ENCODE measurements around the gene ERLIN1.

GRCh38 chr10:100216006-100216405 is 30.2 kb upstream of the ERLIN1 start:
- no peak for TF ChIP-seq REST (IDR thresholded peaks at IDR 0.05; ENCODE audit: insufficient read depth in 1 of 2, low read depth in 2 of 2, low read length in 2 of 2)
- TF ChIP-seq TAF1 (IDR thresholded peaks at IDR 0.05; ENCODE audit: borderline replicate concordance, insufficient read depth, low read length), result no peak
- no peak for TF ChIP-seq POLR2AphosphoS5 (IDR thresholded peaks at IDR 0.05; ENCODE audit: low read depth, low read length)
- TF ChIP-seq SIN3A (IDR thresholded peaks at IDR 0.05; ENCODE audit: borderline replicate concordance, insufficient read depth, low read length), result no peak
- TF ChIP-seq FOXP2 (optimal IDR thresholded peaks at IDR 0.05; ENCODE audit: borderline replicate concordance, extremely low read depth, extremely low read length, insufficient read depth), result no peak

All from PFSK-1 (cell line).